Duodenal mucosa (tissue), 2 donors: ENCODE results near the gene SERAC1.

Experiments
- H3K27ac ChIP-seq: one replicate; pipeline ENCODE4 v1.7.0; 2013; ENCODE audit warnings: low read depth, low read length
- H3K27me3 ChIP-seq, 2 donors: one replicate each; pipeline ENCODE4 v1.7.0; 2013; ENCODE audit warnings: low read length in 2 of 2, control low read depth in 1 of 2; ENCODE audit not compliant: insufficient read depth in 2 of 2, control insufficient read depth in 1 of 2
- H3K36me3 ChIP-seq, 2 donors: one replicate each; pipeline ENCODE4 v1.7.0; 2013; ENCODE audit warnings: low read length in 2 of 2, control low read depth in 1 of 2; ENCODE audit not compliant: insufficient read depth in 2 of 2, control insufficient read depth in 1 of 2
- H3K4me1 ChIP-seq, 2 donors: one replicate each; pipeline ENCODE4 v1.7.0; 2013; ENCODE audit warnings: low read length in 2 of 2, control low read depth in 1 of 2; ENCODE audit not compliant: insufficient read depth in 2 of 2, control insufficient read depth in 1 of 2
- H3K4me3 ChIP-seq, 2 donors: one replicate each; pipeline ENCODE4 v1.7.0; 2013; ENCODE audit warnings: low read length in 2 of 2, low read depth in 1 of 2
- H3K9ac ChIP-seq, 2 donors: one replicate each; pipeline ENCODE4 v1.7.0; 2013; ENCODE audit warnings: low read length in 2 of 2, low read depth in 1 of 2
- H3K9me3 ChIP-seq, 2 donors: one replicate each; pipeline ENCODE4 v1.7.0; 2013; ENCODE audit warnings: low read length in 2 of 2, control low read depth in 1 of 2; ENCODE audit not compliant: control insufficient read depth in 1 of 2

Gene SERAC1

GRCh38 chr6:158125271-158125670 lies 42.8 kb downstream of the SERAC1 start:
- Histone ChIP-seq H3K9me3 (no peaks in the 10 kb centered on the region), H3K4me3 (no peak overlapping the region), H3K9ac (no peak overlapping the region), H3K27ac (no peak overlapping the region), H3K4me1 (no peaks in the 10 kb centered on the region), H3K36me3 (peaks cover 0 to 6% of the 10 kb centered on the region in 2 donors), H3K27me3 (no peaks in the 10 kb centered on the region)

- H3K4me1 ChIP-seq: no peaks in the 10 kb centered on the region
- no peaks in the 10 kb centered on the region for H3K27me3 ChIP-seq
- H3K9ac ChIP-seq: no peak overlapping the region
- H3K27ac ChIP-seq: no peak overlapping the region
- H3K36me3 ChIP-seq: peaks cover 0 to 6% of the 10 kb centered on the region in 2 donors
- H3K9me3 ChIP-seq: no peaks in the 10 kb centered on the region
- H3K4me3 ChIP-seq: no peak overlapping the region
Measured at GRCh38 chr6:158124288-158124687, 43.8 kb downstream of the SERAC1 start.

- Histone ChIP-seq H3K4me3 (no peak overlapping the region), H3K9me3 (no peaks in the 10 kb centered on the region), H3K27ac (no peak overlapping the region), H3K36me3 (peaks cover 0 to 6% of the 10 kb centered on the region in 2 donors), H3K4me1 (no peaks in the 10 kb centered on the region), H3K27me3 (no peaks in the 10 kb centered on the region), H3K9ac (no peak overlapping the region)
Measured at GRCh38 chr6:158122048-158122447, 46.0 kb downstream of the SERAC1 start.

GRCh38 chr6:158121335-158121734 lies 46.7 kb downstream of the SERAC1 start:
- Histone ChIP-seq H3K9ac (no peak overlapping the region), H3K27me3 (no peaks in the 10 kb centered on the region), H3K27ac (no peak overlapping the region), H3K9me3 (no peaks in the 10 kb centered on the region), H3K4me1 (no peaks in the 10 kb centered on the region), H3K4me3 (no peak overlapping the region), H3K36me3 (peaks cover 0 to under 1% of the 10 kb centered on the region in 2 donors)

GRCh38 chr6:158118886-158119285 lies 49.2 kb downstream of the SERAC1 start:
- Histone ChIP-seq H3K9me3 (no peaks in the 10 kb centered on the region), H3K27ac (no peak overlapping the region), H3K4me1 (no peaks in the 10 kb centered on the region), H3K36me3 (peaks cover 5% of the 10 kb centered on the region in 2 donors), H3K27me3 (no peaks in the 10 kb centered on the region), H3K9ac (no peak overlapping the region), H3K4me3 (no peak overlapping the region)

GRCh38 chr6:158115508-158115907 lies 52.6 kb downstream of the SERAC1 start:
- no peak overlapping the region for H3K9ac ChIP-seq
- no peaks in the 10 kb centered on the region for H3K9me3 ChIP-seq
- H3K4me3 ChIP-seq: no peak overlapping the region
- no peaks in the 10 kb centered on the region for H3K4me1 ChIP-seq
- H3K27me3 ChIP-seq: no peaks in the 10 kb centered on the region
- H3K27ac ChIP-seq: no peak overlapping the region
- peaks cover 5% of the 10 kb centered on the region in 2 donors for H3K36me3 ChIP-seq

GRCh38 chr6:158115102-158115501 lies 53.0 kb downstream of the SERAC1 start:
- no peak overlapping the region for H3K9ac ChIP-seq
- no peaks in the 10 kb centered on the region for H3K27me3 ChIP-seq
- H3K36me3 ChIP-seq: peaks cover 5% of the 10 kb centered on the region in 2 donors
- no peak overlapping the region for H3K4me3 ChIP-seq
- no peaks in the 10 kb centered on the region for H3K9me3 ChIP-seq
- H3K27ac ChIP-seq: no peak overlapping the region
- H3K4me1 ChIP-seq: no peaks in the 10 kb centered on the region

GRCh38 chr6:158113802-158114201 lies 54.3 kb downstream of the SERAC1 start:
- no peak overlapping the region for H3K9ac ChIP-seq
- no peak overlapping the region for H3K4me3 ChIP-seq
- H3K36me3 ChIP-seq: peaks cover 5 to 8% of the 10 kb centered on the region in 2 donors
- H3K4me1 ChIP-seq: no peaks in the 10 kb centered on the region
- no peaks in the 10 kb centered on the region for H3K9me3 ChIP-seq
- no peaks in the 10 kb centered on the region for H3K27me3 ChIP-seq
- H3K27ac ChIP-seq: no peak overlapping the region

GRCh38 chr6:158111987-158112386 lies 56.1 kb downstream of the SERAC1 start:
- Histone ChIP-seq H3K27ac (no peak overlapping the region), H3K9me3 (no peaks in the 10 kb centered on the region), H3K9ac (no peak overlapping the region), H3K4me3 (no peak overlapping the region), H3K4me1 (no peaks in the 10 kb centered on the region), H3K27me3 (no peaks in the 10 kb centered on the region), H3K36me3 (peaks cover 5 to 8% of the 10 kb centered on the region in 2 donors)

GRCh38 chr6:158110986-158111385 lies 57.1 kb downstream of the SERAC1 start:
- no peaks in the 10 kb centered on the region for H3K27me3 ChIP-seq
- no peak overlapping the region for H3K4me3 ChIP-seq
- no peaks in the 10 kb centered on the region for H3K4me1 ChIP-seq
- H3K9me3 ChIP-seq: no peaks in the 10 kb centered on the region
- H3K9ac ChIP-seq: no peak overlapping the region
- H3K36me3 ChIP-seq: peaks cover 4 to 8% of the 10 kb centered on the region in 2 donors
- H3K27ac ChIP-seq: no peak overlapping the region

- H3K36me3 ChIP-seq: peaks cover 0 to 3% of the 10 kb centered on the region in 2 donors
- no peaks in the 10 kb centered on the region for H3K9me3 ChIP-seq
- H3K9ac ChIP-seq: no peak overlapping the region
- no peak overlapping the region for H3K4me3 ChIP-seq
- H3K27me3 ChIP-seq: no peaks in the 10 kb centered on the region
- H3K4me1 ChIP-seq: no peaks in the 10 kb centered on the region
- no peak overlapping the region for H3K27ac ChIP-seq
Measured at GRCh38 chr6:158109748-158110147, 58.3 kb downstream of the SERAC1 start.
